Adrenal gland (tissue), 5 donors: ENCODE results near the gene TBC1D2B.
"Not testable (repeated sequence)": the region's sequence is repeated elsewhere in the genome, so short reads cannot be mapped to it uniquely, and the experiment has no call there.

Experiments
- CTCF ChIP-seq, 6 experiments: fragments of 450-650 bp in 4 of 6; fragments of 200-600 bp in 2 of 6; sonication (generic) in 1 of 6; IDR thresholded peaks; 1 replicate in 5 of 6; 2 replicates in 1 of 6; pipeline versions ENCODE4 v1.5.1 to v1.8.0; 2016 to 2021; ENCODE audit warnings: antibody characterized with exemption in 6 of 6, mild to moderate bottlenecking in 2 of 6, moderate library complexity in 1 of 6
- POLR2A ChIP-seq, 2 donors: fragments of 450-650 bp; IDR thresholded peaks; one replicate each; pipeline ENCODE4 v1.6.1; 2017; ENCODE audit warnings: antibody characterized with exemption in 2 of 2, mild to moderate bottlenecking in 2 of 2, moderate library complexity in 1 of 2
- donor health status: DM: no; HTN: no; CAD: no.

- not testable (repeated sequence) for TF ChIP-seq CTCF, POLR2A (IDR thresholded peaks at IDR 0.05)
Measured at GRCh38 chr15:77953926-77954325, 123.6 kb downstream of the TBC1D2B start.
